ENCODE results near the gene CEP192. TPM values are rescaled to one million over a fixed set of nuclear protein-coding genes. Genes with fewer than 3 reads are reported as not detected.
A peak's percentile ranks its signal among the peaks of the same experiment; 100 is the strongest.

The CEP192 gene
- total and polyA plus RNA-seq, 2 of the 13 experiments (the other 11 are each of a cell fraction or from before 2014, with no cell fraction given), result 15.3 to 24.7 TPM

- TF ChIP-seq ZNF550 (CRISPR knock-in tag; IDR thresholded peaks at IDR 0.05; ENCODE audit: borderline replicate concordance) (no peak), CHD2 (IDR thresholded peaks at IDR 0.05; ENCODE audit: low read depth, low read length) (no peak), DMAP1 (CRISPR knock-in tag; IDR thresholded peaks at IDR 0.05) (peak; percentile 61), ETV5 (CRISPR knock-in tag; IDR thresholded peaks at IDR 0.05; ENCODE audit: borderline replicate concordance) (peak; percentile 92), NFATC3 (CRISPR knock-in tag; IDR thresholded peaks at IDR 0.05) (no peak), SMAD9 (CRISPR knock-in tag; IDR thresholded peaks at IDR 0.05) (no peak; the same call in 1 of the 2 replicates), MYPOP (CRISPR knock-in tag; IDR thresholded peaks at IDR 0.05) (no peak), ZNF292 (CRISPR knock-in tag; IDR thresholded peaks at IDR 0.05; ENCODE audit: borderline replicate concordance, low read depth) (no peak), SYNCRIP (IDR thresholded peaks at IDR 0.05; ENCODE audit: insufficient read depth, low read depth, low read length) (no peak), PHF5A (CRISPR knock-in tag; IDR thresholded peaks at IDR 0.05; ENCODE audit: low read depth, unreplicated experiment) (peak; percentile 89)
- TF ChIP-seq, protein P1, sequence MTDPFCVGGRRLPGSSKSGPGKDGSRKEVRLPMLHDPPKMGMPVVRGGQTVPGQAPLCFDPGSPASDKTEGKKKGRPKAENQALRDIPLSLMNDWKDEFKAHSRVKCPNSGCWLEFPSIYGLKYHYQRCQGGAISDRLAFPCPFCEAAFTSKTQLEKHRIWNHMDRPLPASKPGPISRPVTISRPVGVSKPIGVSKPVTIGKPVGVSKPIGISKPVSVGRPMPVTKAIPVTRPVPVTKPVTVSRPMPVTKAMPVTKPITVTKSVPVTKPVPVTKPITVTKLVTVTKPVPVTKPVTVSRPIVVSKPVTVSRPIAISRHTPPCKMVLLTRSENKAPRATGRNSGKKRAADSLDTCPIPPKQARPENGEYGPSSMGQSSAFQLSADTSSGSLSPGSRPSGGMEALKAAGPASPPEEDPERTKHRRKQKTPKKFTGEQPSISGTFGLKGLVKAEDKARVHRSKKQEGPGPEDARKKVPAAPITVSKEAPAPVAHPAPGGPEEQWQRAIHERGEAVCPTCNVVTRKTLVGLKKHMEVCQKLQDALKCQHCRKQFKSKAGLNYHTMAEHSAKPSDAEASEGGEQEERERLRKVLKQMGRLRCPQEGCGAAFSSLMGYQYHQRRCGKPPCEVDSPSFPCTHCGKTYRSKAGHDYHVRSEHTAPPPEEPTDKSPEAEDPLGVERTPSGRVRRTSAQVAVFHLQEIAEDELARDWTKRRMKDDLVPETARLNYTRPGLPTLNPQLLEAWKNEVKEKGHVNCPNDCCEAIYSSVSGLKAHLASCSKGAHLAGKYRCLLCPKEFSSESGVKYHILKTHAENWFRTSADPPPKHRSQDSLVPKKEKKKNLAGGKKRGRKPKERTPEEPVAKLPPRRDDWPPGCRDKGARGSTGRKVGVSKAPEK (CRISPR knock-in tag; IDR thresholded peaks at IDR 0.05; ENCODE audit: borderline replicate concordance), result no peak
- TF ChIP-seq, protein P2, sequence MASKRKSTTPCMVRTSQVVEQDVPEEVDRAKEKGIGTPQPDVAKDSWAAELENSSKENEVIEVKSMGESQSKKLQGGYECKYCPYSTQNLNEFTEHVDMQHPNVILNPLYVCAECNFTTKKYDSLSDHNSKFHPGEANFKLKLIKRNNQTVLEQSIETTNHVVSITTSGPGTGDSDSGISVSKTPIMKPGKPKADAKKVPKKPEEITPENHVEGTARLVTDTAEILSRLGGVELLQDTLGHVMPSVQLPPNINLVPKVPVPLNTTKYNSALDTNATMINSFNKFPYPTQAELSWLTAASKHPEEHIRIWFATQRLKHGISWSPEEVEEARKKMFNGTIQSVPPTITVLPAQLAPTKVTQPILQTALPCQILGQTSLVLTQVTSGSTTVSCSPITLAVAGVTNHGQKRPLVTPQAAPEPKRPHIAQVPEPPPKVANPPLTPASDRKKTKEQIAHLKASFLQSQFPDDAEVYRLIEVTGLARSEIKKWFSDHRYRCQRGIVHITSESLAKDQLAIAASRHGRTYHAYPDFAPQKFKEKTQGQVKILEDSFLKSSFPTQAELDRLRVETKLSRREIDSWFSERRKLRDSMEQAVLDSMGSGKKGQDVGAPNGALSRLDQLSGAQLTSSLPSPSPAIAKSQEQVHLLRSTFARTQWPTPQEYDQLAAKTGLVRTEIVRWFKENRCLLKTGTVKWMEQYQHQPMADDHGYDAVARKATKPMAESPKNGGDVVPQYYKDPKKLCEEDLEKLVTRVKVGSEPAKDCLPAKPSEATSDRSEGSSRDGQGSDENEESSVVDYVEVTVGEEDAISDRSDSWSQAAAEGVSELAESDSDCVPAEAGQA (IDR thresholded peaks at IDR 0.05; ENCODE audit: low read depth), result no peak
- TF ChIP-seq, protein P2 (CRISPR knock-in tag; IDR thresholded peaks at IDR 0.05; ENCODE audit: borderline replicate concordance), result no peak
- TF ChIP-seq, protein P3, sequence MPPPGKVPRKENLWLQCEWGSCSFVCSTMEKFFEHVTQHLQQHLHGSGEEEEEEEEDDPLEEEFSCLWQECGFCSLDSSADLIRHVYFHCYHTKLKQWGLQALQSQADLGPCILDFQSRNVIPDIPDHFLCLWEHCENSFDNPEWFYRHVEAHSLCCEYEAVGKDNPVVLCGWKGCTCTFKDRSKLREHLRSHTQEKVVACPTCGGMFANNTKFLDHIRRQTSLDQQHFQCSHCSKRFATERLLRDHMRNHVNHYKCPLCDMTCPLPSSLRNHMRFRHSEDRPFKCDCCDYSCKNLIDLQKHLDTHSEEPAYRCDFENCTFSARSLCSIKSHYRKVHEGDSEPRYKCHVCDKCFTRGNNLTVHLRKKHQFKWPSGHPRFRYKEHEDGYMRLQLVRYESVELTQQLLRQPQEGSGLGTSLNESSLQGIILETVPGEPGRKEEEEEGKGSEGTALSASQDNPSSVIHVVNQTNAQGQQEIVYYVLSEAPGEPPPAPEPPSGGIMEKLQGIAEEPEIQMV (CRISPR knock-in tag; IDR thresholded peaks at IDR 0.05; ENCODE audit: low read depth), result peak; percentile 72; the same call in 1 of the 2 replicates
- TF ChIP-seq, protein P4, sequence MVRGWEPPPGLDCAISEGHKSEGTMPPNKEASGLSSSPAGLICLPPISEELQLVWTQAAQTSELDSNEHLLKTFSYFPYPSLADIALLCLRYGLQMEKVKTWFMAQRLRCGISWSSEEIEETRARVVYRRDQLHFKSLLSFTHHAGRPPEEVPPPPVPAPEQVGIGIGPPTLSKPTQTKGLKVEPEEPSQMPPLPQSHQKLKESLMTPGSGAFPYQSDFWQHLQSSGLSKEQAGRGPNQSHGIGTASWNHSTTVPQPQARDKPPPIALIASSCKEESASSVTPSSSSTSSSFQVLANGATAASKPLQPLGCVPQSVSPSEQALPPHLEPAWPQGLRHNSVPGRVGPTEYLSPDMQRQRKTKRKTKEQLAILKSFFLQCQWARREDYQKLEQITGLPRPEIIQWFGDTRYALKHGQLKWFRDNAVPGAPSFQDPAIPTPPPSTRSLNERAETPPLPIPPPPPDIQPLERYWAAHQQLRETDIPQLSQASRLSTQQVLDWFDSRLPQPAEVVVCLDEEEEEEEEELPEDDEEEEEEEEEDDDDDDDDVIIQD (CRISPR knock-in tag; IDR thresholded peaks at IDR 0.05; ENCODE audit: low read depth), result peak; percentile 64; the same call in 1 of the 2 replicates
Observed at GRCh38 chr18:13139885-13140450, 148.8 kb downstream of the CEP192 start (continued).

Data from HepG2 (cell line).